Esophagus muscularis mucosa (tissue), 4 donors: ENCODE data around the gene CD300LB.

Experiments
- EP300 ChIP-seq: sonication (generic); formaldehyde crosslinking; IDR thresholded peaks from one replicate; pipeline ENCODE4 v1.6.1; 2017; ENCODE audit warnings: antibody characterized with exemption
- POLR2A ChIP-seq: fragments of 450-650 bp; IDR thresholded peaks from one replicate; pipeline ENCODE4 v1.6.1; 2017; ENCODE audit warnings: antibody characterized with exemption, moderate library complexity, mild to moderate bottlenecking, low read depth
- POLR2AphosphoS5 ChIP-seq, 2 donors: sonication (generic); formaldehyde crosslinking; IDR thresholded peaks; one replicate each; pipeline ENCODE4 v1.6.1; 2017; ENCODE audit warnings: antibody characterized with exemption in 2 of 2
- TF ChIP-seq, protein P1 (sequence below), 3 experiments: fragments of 200-600 bp in 2 of 3; fragments of 450-650 bp in 1 of 3; sonication (generic) in 2 of 3; IDR thresholded peaks; one replicate each; pipeline ENCODE4 v1.5.1; 2017 to 2019; ENCODE audit warnings: antibody characterized with exemption in 3 of 3, mild to moderate bottlenecking in 2 of 3, moderate library complexity in 1 of 3

DNA sequence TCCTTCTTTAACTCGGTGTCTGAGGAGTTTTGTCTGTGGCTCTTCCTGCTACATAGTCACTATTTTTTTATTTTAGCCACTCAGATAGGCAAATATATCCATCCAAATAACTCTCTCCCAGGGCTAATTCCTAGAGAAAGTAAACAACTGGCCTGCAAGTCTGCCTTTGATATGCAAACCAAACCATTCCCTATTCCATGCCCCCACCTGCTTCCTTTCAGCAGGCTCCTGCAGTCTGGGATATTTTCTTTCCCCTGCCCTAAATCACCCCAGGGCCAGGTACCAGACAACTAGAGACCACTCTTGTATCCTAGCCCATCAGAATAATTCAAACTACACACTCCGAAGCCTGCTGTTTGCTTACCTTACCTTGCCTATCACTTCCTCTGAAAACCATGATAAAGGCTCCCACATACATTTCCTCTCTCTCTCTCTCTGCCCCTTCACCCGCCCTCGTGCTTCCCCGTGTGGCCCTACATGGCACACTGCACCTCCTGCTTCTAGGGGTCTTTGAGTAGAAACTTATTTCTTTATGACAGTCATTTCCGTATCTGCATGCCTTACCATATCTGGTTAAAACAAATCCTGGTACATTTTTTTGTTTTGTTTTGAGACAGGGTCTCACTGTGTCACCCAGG, 27.7 kb upstream of the CD300LB start:
- TF ChIP-seq POLR2A (no peak), POLR2AphosphoS5 (IDR thresholded peaks at IDR 0.05) (no peak), EP300 (no peak)
- TF ChIP-seq, protein P1, sequence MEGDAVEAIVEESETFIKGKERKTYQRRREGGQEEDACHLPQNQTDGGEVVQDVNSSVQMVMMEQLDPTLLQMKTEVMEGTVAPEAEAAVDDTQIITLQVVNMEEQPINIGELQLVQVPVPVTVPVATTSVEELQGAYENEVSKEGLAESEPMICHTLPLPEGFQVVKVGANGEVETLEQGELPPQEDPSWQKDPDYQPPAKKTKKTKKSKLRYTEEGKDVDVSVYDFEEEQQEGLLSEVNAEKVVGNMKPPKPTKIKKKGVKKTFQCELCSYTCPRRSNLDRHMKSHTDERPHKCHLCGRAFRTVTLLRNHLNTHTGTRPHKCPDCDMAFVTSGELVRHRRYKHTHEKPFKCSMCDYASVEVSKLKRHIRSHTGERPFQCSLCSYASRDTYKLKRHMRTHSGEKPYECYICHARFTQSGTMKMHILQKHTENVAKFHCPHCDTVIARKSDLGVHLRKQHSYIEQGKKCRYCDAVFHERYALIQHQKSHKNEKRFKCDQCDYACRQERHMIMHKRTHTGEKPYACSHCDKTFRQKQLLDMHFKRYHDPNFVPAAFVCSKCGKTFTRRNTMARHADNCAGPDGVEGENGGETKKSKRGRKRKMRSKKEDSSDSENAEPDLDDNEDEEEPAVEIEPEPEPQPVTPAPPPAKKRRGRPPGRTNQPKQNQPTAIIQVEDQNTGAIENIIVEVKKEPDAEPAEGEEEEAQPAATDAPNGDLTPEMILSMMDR (IDR thresholded peaks at IDR 0.05): no peak
